Stomach (tissue), 4 donors: Measurements from ENCODE around the gene FANK1.

ENCODE experiments used
- EP300 ChIP-seq: sonication (generic); formaldehyde crosslinking; IDR thresholded peaks from one replicate; pipeline ENCODE4 v1.6.1; 2017; ENCODE audit warnings: antibody characterized with exemption
- POLR2A ChIP-seq, 4 donors: fragments of 450-650 bp; IDR thresholded peaks; one replicate each; pipeline ENCODE4 v1.6.1; 2016; ENCODE audit warnings: antibody characterized with exemption in 4 of 4, control low read depth in 2 of 4, mild to moderate bottlenecking in 1 of 4, moderate library complexity in 1 of 4
- TF ChIP-seq, protein P1 (sequence below), 7 experiments: fragments of 450-650 bp in 4 of 7; fragments of 200-600 bp in 3 of 7; sonication (generic) in 3 of 7; IDR thresholded peaks; one replicate each; pipeline ENCODE4 v1.5.1; 2016 to 2019; ENCODE audit warnings: antibody characterized with exemption in 7 of 7, control low read depth in 2 of 7, mild to moderate bottlenecking in 1 of 7

DNA sequence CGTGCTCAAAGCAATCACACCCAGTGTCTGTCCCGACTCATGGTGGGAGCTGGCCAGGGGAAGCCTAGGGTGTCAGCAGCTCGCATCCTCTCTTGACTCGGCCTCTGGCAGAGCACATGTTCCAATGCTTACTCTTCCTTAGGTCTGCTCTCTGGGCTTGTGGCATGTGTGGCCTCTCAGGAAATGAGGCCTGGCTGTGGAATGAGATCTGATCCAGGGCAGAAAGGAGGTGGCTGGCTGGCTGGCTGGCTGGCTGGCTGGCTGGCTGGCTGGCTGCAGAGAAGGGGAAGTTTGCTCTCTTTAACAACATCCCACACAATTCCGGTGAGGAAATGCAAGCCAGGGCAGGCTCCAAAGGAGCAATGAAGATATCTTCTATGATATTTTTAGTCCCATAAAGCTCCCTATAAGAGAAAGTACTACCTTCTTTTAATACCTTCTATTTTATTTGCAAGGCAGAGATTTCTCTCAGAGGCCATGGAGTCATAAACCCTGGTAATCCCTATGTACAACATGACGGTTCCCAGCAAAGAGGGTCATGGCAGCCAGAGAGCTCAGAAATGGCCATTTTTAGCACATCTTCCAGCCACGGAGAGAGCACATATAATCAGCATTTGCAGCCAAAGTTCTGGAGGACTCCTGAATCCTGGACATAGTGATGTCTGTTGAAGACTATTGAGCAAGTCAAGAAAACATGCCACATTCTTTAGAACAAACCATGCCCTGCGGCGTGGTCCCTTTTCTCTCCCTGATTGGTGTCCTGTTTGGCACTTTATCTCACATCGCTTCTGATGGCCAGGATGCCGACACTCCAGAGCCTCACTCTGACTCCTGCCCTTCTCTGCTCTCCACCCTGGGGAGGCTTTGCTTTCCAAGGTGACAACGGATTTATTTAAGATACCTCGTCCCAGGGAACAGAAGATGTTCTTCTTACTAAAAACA is 153.7 kb downstream of the FANK1 start:
- TF ChIP-seq POLR2A (IDR thresholded peaks at IDR 0.05) (no peak), EP300 (no peak)
- TF ChIP-seq, protein P1, sequence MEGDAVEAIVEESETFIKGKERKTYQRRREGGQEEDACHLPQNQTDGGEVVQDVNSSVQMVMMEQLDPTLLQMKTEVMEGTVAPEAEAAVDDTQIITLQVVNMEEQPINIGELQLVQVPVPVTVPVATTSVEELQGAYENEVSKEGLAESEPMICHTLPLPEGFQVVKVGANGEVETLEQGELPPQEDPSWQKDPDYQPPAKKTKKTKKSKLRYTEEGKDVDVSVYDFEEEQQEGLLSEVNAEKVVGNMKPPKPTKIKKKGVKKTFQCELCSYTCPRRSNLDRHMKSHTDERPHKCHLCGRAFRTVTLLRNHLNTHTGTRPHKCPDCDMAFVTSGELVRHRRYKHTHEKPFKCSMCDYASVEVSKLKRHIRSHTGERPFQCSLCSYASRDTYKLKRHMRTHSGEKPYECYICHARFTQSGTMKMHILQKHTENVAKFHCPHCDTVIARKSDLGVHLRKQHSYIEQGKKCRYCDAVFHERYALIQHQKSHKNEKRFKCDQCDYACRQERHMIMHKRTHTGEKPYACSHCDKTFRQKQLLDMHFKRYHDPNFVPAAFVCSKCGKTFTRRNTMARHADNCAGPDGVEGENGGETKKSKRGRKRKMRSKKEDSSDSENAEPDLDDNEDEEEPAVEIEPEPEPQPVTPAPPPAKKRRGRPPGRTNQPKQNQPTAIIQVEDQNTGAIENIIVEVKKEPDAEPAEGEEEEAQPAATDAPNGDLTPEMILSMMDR (IDR thresholded peaks at IDR 0.05): no peak
